H1 (cell line): ENCODE results near the gene EMC1. TPM values are rescaled to one million over a fixed set of nuclear protein-coding genes. Genes with fewer than 3 reads are reported as not detected.

Source experiments
- CTCF ChIA-PET: fragments of 300-600 bp; sonication (Branson Sonifier 250); formaldehyde crosslinking; loops from one replicate; lab custom pipeline; 2021; ENCODE audit not compliant: partially characterized antibody; lab: Charles Lee
- POLR2A ChIA-PET: fragments of 300-600 bp; sonication (Branson Sonifier 250); formaldehyde crosslinking; loops from one replicate; lab custom pipeline; 2021; ENCODE audit warnings: inconsistent platforms; ENCODE audit not compliant: partially characterized antibody; lab: Charles Lee
- DNase-seq, 2 experiments: peaks; one replicate each; pipeline versions ENCODE4 v3.0.0 to v3.0.0-alpha.2; 2010 to 2022; ENCODE audit warnings: low spot score in 2 of 2, low read depth in 1 of 2, mixed read lengths in 1 of 2
- FAIRE-seq: peaks from 2 replicates; lab custom pipeline; 2011; peaks lifted over from hg19 to GRCh38; lab: Jason Lieb, UNC
- H2AFZ ChIP-seq: 2 replicates; pipeline ENCODE4 v1.8.1; 2012; ENCODE audit warnings: low read length, inconsistent platforms
- H2AK5ac ChIP-seq: 2 replicates; pipeline ENCODE4 v1.6.1; 2013; ENCODE audit warnings: low read depth, low read length
- H2BK120ac ChIP-seq: replicated peaks from 2 replicates; pipeline ENCODE3; 2013; ENCODE audit warnings: low read depth, low read length, inconsistent platforms
- H2BK12ac ChIP-seq: 2 replicates; pipeline ENCODE4 v1.6.1; 2013; ENCODE audit warnings: low read depth, low read length
- H2BK15ac ChIP-seq: 2 replicates; pipeline ENCODE4 v1.6.1; 2013; ENCODE audit warnings: low read length
- H2BK20ac ChIP-seq: 2 replicates; pipeline ENCODE4 v1.6.1; 2013; ENCODE audit warnings: low read length
- H2BK5ac ChIP-seq: 2 replicates; pipeline ENCODE4 v1.6.1; 2013; ENCODE audit warnings: low read depth, low read length
- H3K14ac ChIP-seq: 2 replicates; pipeline ENCODE4 v1.6.1; 2013; ENCODE audit warnings: inconsistent platforms; ENCODE audit not compliant: insufficient read length
- H3K18ac ChIP-seq: 2 replicates; pipeline ENCODE4 v1.6.1; 2013; ENCODE audit warnings: low read length; ENCODE audit errors: extremely low read depth
- H3K23ac ChIP-seq: 2 replicates; pipeline ENCODE4 v1.6.1; 2013; ENCODE audit warnings: inconsistent platforms; ENCODE audit not compliant: insufficient read length
- H3K23me2 ChIP-seq: 2 replicates; pipeline ENCODE4 v1.6.1; 2013; ENCODE audit warnings: low read depth, low read length
- H3K27ac ChIP-seq: 2 replicates; pipeline ENCODE4 v1.6.1; 2011; ENCODE audit warnings: low read depth, low read length, inconsistent platforms
- H3K27me3 ChIP-seq, 4 experiments: replicated peaks in 1 of 4; 1 replicate in 1 of 4; 2 replicates in 3 of 4; pipeline versions ENCODE4 v1.6.1 to v1.8.1; 2011 to 2013; ENCODE audit warnings: low read length in 3 of 4, mild to moderate bottlenecking in 3 of 4, inconsistent platforms in 2 of 4, mixed read lengths in 2 of 4, moderate library complexity in 1 of 4; ENCODE audit not compliant: control insufficient read depth in 3 of 4, insufficient read depth in 3 of 4; ENCODE audit errors: extremely low read depth in 1 of 4
- H3K36me3 ChIP-seq, 4 experiments: 2 replicates each; pipeline versions ENCODE4 v1.6.1 to v1.8.1; 2011 to 2013; ENCODE audit warnings: mild to moderate bottlenecking in 4 of 4, low read length in 3 of 4, moderate library complexity in 2 of 4, control low read depth in 1 of 4, inconsistent platforms in 1 of 4; ENCODE audit not compliant: insufficient read depth in 4 of 4, control insufficient read depth in 2 of 4
- H3K4ac ChIP-seq: replicated peaks from 2 replicates; pipeline ENCODE3; 2013; ENCODE audit warnings: low read length, low read depth, mixed read lengths, inconsistent platforms; ENCODE audit not compliant: insufficient read length
- H3K4me1 ChIP-seq, 4 experiments: replicated peaks in 1 of 4; 1 replicate in 1 of 4; 2 replicates in 3 of 4; pipeline versions ENCODE4 v1.6.1 to v1.8.1; 2011 to 2013; ENCODE audit warnings: low read length in 3 of 4, inconsistent platforms in 2 of 4, mixed read lengths in 1 of 4; ENCODE audit not compliant: insufficient read depth in 4 of 4, control insufficient read depth in 3 of 4
- H3K4me2 ChIP-seq, 2 experiments: 2 replicates each; pipeline versions ENCODE4 v1.6.1 to v1.8.1; 2011 to 2013; ENCODE audit warnings: low read depth in 2 of 2, low read length in 2 of 2, control low read depth in 1 of 2, inconsistent platforms in 1 of 2, mild to moderate bottlenecking in 1 of 2; ENCODE audit not compliant: insufficient read depth in 1 of 2
- H3K4me3 ChIP-seq, 4 experiments: fragments of 200-600, 300-600 bp in 1 of 4; sonication (generic), shearing (Covaris generic), sonication (Bioruptor Twin) in 1 of 4; 2 replicates each; pipeline versions ENCODE4 v1.5.1 to v1.8.1; 2011 to 2016; ENCODE audit warnings: low read length in 4 of 4, low read depth in 3 of 4, control low read depth in 2 of 4, inconsistent platforms in 2 of 4, mild to moderate bottlenecking in 2 of 4, mixed read lengths in 1 of 4, moderate library complexity in 1 of 4; ENCODE audit not compliant: insufficient read depth in 2 of 4; ENCODE audit errors: extremely low read depth in 1 of 4
- H3K56ac ChIP-seq: replicated peaks from 2 replicates; pipeline ENCODE3; 2013; ENCODE audit warnings: low read depth, mild to moderate bottlenecking, mixed read lengths, low read length, inconsistent platforms; ENCODE audit not compliant: insufficient read length
- H3K79me1 ChIP-seq: 2 replicates; pipeline ENCODE4 v1.6.1; 2013; ENCODE audit warnings: low read depth, low read length, control low read depth
- H3K79me2 ChIP-seq, 2 experiments: 2 replicates each; pipeline versions ENCODE4 v1.6.1 to v1.8.1; 2012 to 2013; ENCODE audit warnings: low read length in 2 of 2, mild to moderate bottlenecking in 2 of 2, inconsistent platforms in 1 of 2; ENCODE audit not compliant: insufficient read depth in 2 of 2, control insufficient read depth in 1 of 2
- H3K9ac ChIP-seq, 4 experiments: replicated peaks in 1 of 4; 1 replicate in 1 of 4; 2 replicates in 3 of 4; pipeline versions ENCODE4 v1.6.1 to v1.8.1; 2011 to 2013; ENCODE audit warnings: low read depth in 3 of 4, low read length in 3 of 4, control low read depth in 2 of 4, mild to moderate bottlenecking in 2 of 4, moderate library complexity in 2 of 4, inconsistent platforms in 1 of 4; ENCODE audit errors: extremely low read depth in 1 of 4
- H3K9me3 ChIP-seq, 2 experiments: 2 replicates each; pipeline versions ENCODE4 v1.6.1 to v1.8.1; 2012 to 2013; ENCODE audit warnings: mild to moderate bottlenecking in 2 of 2, moderate library complexity in 2 of 2, control low read depth in 1 of 2, inconsistent platforms in 1 of 2, low read depth in 1 of 2, low read length in 1 of 2, mixed read lengths in 1 of 2; ENCODE audit not compliant: insufficient read depth in 2 of 2
- H4K20me1 ChIP-seq, 2 experiments: replicated peaks in 1 of 2; 2 replicates each; pipeline versions ENCODE3 to v1.8.1; 2011 to 2013; ENCODE audit warnings: inconsistent platforms in 2 of 2, low read length in 2 of 2, mild to moderate bottlenecking in 1 of 2; ENCODE audit not compliant: insufficient read depth in 2 of 2, control insufficient read depth in 1 of 2
- H4K5ac ChIP-seq: 2 replicates; pipeline ENCODE4 v1.6.1; 2013; ENCODE audit warnings: low read length, low read depth, mixed read lengths, inconsistent platforms; ENCODE audit not compliant: insufficient read length
- H4K8ac ChIP-seq: 2 replicates; pipeline ENCODE4 v1.8.0; 2013; ENCODE audit warnings: mild to moderate bottlenecking, moderate library complexity, low read length, inconsistent platforms; ENCODE audit not compliant: insufficient read depth; ENCODE audit errors: extremely low read depth
- H4K91ac ChIP-seq: replicated peaks from 2 replicates; pipeline ENCODE3; 2013; ENCODE audit warnings: low read length, mixed read lengths, inconsistent platforms; ENCODE audit not compliant: insufficient read length
- SIN3A ChIP-seq, 2 experiments: IDR thresholded peaks in 1 of 2; conservative IDR thresholded peaks in 1 of 2; 2 replicates each; pipeline ENCODE4 v1.6.1; 2011 to 2012; ENCODE audit warnings: low read length in 2 of 2, improper control_type of control experiment in 1 of 2, low read depth in 1 of 2, mild to moderate bottlenecking in 1 of 2
- WGBS, 2 experiments: shearing (Covaris generic) in 1 of 2; methylation state at CpG; one replicate each; pipeline versions ENCODE4 v1.1.6 to v1.1.7; 2013 to 2015; ENCODE audit warnings: low lambda C conversion rate in 2 of 2, mixed read lengths in 2 of 2, inconsistent platforms in 1 of 2, low coverage in 1 of 2, missing lambda C conversion rate in 1 of 2; ENCODE audit not compliant: insufficient replicate concordance in 2 of 2, insufficient coverage in 1 of 2, insufficient read length in 1 of 2; ENCODE audit errors: extremely low coverage in 1 of 2, missing lambda C conversion rate in 1 of 2; 5-methylcytosine and 5-hydroxymethylcytosine counted together
- polyA plus RNA-seq, 7 experiments: library from polyadenylated mRNA; depleted of rRNA in 3 of 7; stranded (reverse) in 5 of 7; unstranded in 2 of 7; fragments of >200 nt in 5 of 7; fragments of 200-250 nt in 2 of 7; gene quantifications; 1 replicate in 5 of 7; 2 replicates in 1 of 7; 4 replicates in 1 of 7; pipeline versions ENCODE4 v1.2.1 to v1.2.3, GENCODE V29; 2011 to 2013; ENCODE audit warnings: missing spikeins in 2 of 7, mixed read lengths in 2 of 7
- total RNA-seq: library from RNA; stranded (reverse); fragmentation: NEBNext Ultra II Directional; extraction: Animal tissue kit (Norgen Biotek cat#: 25700); gene quantifications from 2 replicates; pipeline ENCODE4 v1.2.1, GENCODE V29; 2021

The EMC1 gene
- total and polyA plus RNA-seq, 2 of the 8 experiments (the other 6 are each of a cell fraction or from before 2014, with no cell fraction given): 51.0 to 53.5 TPM

DNA sequence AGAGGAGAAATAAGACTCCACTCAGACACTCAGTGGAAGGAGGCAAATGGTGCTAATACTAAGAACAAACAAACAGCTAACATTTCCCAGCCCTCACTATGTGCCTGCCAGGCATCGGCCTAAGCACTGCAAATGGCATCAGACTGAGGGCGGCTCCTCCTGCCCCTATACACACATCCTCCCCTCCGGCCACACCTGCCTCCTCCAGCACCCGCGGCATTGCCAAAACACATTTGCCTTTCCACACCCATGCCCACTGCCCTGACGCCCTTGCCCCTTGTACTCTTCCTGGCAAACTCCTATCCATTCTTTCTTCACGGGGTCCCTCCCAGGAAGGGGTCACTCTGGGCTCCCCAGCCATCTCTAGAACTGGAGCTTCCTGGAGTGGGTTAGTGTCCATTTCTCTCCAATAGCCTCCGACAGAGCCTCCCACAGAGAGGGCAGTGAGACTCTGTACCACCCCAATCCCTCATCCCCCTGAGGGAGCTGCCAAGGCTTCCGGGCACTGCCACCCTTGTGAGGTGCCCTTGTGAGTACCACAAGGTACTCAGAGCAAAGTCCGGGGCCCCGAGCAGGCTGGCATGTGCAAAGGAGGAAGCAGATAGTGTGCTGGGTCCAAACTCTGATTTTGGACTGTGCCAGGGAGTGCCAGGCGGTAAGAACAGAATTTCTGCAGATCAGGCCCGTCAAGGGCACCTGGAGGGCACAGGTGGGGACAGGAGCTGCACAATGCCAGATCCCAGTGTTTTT, 36.3 kb upstream of the EMC1 start:
- Histone ChIP-seq H3K4me1 (no peaks in the 10 kb centered on the region), H2BK20ac (no peak overlapping the region), H3K4me2 (no peak overlapping the region), H2BK15ac (no peak overlapping the region), H3K23me2 (peaks cover 4% of the 10 kb centered on the region), H3K4ac (no peak overlapping the region), H2BK12ac (0 out of 2 replicates have a peak overlapping the region, but pooled peaks have one; percentile 3), H2AK5ac (no peak overlapping the region), H3K14ac (no peak overlapping the region), H3K79me1 (no peaks in the 10 kb centered on the region), H4K20me1 (peaks cover 0 to 3% of the 10 kb centered on the region in 2 experiments), H3K18ac (no peak overlapping the region), H4K5ac (no peak overlapping the region), H3K23ac (no peak overlapping the region), H4K8ac (no peak overlapping the region), H3K27ac (no peak overlapping the region), H2AFZ (no peak overlapping the region), H3K36me3 (no peaks in the 10 kb centered on the region), H3K9me3 (no peaks in the 10 kb centered on the region), H3K56ac (no peak overlapping the region), H3K27me3 (peaks cover 8 to 26% (median 20%) of the 10 kb centered on the region in 4 experiments), H3K4me3 (no peak overlapping the region), H4K91ac (no peak overlapping the region), H3K79me2 (no peaks in the 10 kb centered on the region), H2BK5ac (no peak overlapping the region), H2BK120ac (no peak overlapping the region), H3K9ac (no peak overlapping the region)
- POLR2A ChIA-PET: interaction anchor here (0.5 to 1.8 kb wide), 7 partner anchors 10 to 303 kb away, joined by 3 to 7 read pairs (median 3); partner anchors contain the start of genes EMC1 and MRTO4
- FAIRE-seq: no peak
- WGBS, 2 experiments: 85% methylated on average over 13 of the region's 13 CpGs; no CpG with 5 or more reads in 1 of the 2 experiments
- no peak for DNase-seq
- CTCF ChIA-PET: interaction anchor here (0.6 to 1.3 kb wide), 3 partner anchors 24 to 614 kb away, joined by 3 read pairs; no protein-coding TSS in a partner anchor
- no peak for TF ChIP-seq SIN3A (conservative IDR thresholded peaks at IDR 0.05 in 1 of 2, IDR thresholded peaks at IDR 0.05 in 1 of 2; ENCODE audit: low read depth in 1 of 2, low read length in 2 of 2)
